HepG2 (cell line): Measurements from ENCODE around the gene EXOC3L4.

Experiments used
- MTA1 ChIP-seq: sonication (generic); formaldehyde crosslinking; IDR thresholded peaks from 2 replicates; pipeline ENCODE4 v1.4.0; 2020; ENCODE audit warnings: missing genetic modification reagents, mild to moderate bottlenecking, borderline replicate concordance
- MXI1 ChIP-seq: IDR thresholded peaks from 3 replicates; pipeline ENCODE4 v1.6.1; 2012; ENCODE audit warnings: low read depth, low read length, inconsistent platforms, borderline replicate concordance
- SIX4 ChIP-seq: sonication (generic); formaldehyde crosslinking; IDR thresholded peaks from 2 replicates; pipeline ENCODE4 v1.4.0; 2020; ENCODE audit warnings: missing genetic modification reagents
- TF ChIP-seq, protein P1 (sequence below): sonication (generic); formaldehyde crosslinking; IDR thresholded peaks from 2 replicates; pipeline ENCODE4 v1.4.0; 2020; ENCODE audit warnings: mild to moderate bottlenecking, missing genetic modification reagents
- TF ChIP-seq, protein P2 (sequence below): sonication (generic); formaldehyde crosslinking; IDR thresholded peaks from 2 replicates; pipeline ENCODE4 v1.5.0; 2020; ENCODE audit warnings: mild to moderate bottlenecking, missing genetic modification reagents, moderate library complexity
- TF ChIP-seq, protein P3 (sequence below): sonication (generic); formaldehyde crosslinking; IDR thresholded peaks from 2 replicates; pipeline ENCODE4 v1.8.1; 2022; ENCODE audit warnings: mild to moderate bottlenecking, missing genetic modification reagents
- TF ChIP-seq, protein P4 (sequence below): sonication (generic); formaldehyde crosslinking; IDR thresholded peaks from 2 replicates; pipeline ENCODE4 v1.4.0; 2020; ENCODE audit warnings: mild to moderate bottlenecking, missing genetic modification reagents

DNA sequence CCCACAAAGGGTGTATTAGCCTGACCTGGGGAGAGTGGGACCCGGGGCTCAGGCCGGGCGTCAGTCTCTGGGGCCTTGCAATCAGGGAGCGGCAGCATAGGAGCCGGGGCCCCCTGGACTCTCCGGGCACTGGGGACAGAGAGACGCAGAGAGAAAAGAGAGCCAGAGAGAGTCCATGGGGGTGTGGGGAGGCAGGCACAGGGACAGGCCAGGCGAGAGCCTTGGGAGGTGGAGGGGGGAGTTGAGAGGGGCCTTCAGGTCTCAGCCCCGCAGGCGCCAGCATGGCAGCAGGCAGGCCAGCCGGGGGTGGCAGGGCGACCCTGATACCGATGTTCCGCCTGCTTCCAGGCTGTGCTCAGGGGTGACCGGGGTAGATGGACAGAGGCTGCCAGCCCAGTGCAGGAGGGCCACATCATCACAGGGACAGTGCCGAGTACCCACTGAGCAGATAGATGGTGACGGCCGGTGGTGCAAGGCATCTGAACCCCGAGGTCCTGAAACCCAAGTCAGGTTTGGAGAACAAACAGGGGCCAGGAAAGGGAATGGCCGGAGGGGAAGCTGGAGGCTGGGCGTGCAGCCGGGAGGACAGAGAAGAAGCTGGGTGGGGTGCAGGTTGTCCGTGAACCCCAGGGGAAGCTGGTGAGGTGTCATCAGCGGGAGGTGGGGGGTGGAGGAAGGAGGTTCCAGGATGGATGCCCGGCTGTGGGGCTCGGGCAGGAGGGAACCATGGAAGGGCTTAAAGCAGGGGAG lies 2.9 kb downstream of the EXOC3L4 start:
- TF ChIP-seq MTA1 (CRISPR knock-in tag), result no peak
- no peak for TF ChIP-seq SIX4 (CRISPR knock-in tag)
- no peak for TF ChIP-seq MXI1
- TF ChIP-seq, protein P1, sequence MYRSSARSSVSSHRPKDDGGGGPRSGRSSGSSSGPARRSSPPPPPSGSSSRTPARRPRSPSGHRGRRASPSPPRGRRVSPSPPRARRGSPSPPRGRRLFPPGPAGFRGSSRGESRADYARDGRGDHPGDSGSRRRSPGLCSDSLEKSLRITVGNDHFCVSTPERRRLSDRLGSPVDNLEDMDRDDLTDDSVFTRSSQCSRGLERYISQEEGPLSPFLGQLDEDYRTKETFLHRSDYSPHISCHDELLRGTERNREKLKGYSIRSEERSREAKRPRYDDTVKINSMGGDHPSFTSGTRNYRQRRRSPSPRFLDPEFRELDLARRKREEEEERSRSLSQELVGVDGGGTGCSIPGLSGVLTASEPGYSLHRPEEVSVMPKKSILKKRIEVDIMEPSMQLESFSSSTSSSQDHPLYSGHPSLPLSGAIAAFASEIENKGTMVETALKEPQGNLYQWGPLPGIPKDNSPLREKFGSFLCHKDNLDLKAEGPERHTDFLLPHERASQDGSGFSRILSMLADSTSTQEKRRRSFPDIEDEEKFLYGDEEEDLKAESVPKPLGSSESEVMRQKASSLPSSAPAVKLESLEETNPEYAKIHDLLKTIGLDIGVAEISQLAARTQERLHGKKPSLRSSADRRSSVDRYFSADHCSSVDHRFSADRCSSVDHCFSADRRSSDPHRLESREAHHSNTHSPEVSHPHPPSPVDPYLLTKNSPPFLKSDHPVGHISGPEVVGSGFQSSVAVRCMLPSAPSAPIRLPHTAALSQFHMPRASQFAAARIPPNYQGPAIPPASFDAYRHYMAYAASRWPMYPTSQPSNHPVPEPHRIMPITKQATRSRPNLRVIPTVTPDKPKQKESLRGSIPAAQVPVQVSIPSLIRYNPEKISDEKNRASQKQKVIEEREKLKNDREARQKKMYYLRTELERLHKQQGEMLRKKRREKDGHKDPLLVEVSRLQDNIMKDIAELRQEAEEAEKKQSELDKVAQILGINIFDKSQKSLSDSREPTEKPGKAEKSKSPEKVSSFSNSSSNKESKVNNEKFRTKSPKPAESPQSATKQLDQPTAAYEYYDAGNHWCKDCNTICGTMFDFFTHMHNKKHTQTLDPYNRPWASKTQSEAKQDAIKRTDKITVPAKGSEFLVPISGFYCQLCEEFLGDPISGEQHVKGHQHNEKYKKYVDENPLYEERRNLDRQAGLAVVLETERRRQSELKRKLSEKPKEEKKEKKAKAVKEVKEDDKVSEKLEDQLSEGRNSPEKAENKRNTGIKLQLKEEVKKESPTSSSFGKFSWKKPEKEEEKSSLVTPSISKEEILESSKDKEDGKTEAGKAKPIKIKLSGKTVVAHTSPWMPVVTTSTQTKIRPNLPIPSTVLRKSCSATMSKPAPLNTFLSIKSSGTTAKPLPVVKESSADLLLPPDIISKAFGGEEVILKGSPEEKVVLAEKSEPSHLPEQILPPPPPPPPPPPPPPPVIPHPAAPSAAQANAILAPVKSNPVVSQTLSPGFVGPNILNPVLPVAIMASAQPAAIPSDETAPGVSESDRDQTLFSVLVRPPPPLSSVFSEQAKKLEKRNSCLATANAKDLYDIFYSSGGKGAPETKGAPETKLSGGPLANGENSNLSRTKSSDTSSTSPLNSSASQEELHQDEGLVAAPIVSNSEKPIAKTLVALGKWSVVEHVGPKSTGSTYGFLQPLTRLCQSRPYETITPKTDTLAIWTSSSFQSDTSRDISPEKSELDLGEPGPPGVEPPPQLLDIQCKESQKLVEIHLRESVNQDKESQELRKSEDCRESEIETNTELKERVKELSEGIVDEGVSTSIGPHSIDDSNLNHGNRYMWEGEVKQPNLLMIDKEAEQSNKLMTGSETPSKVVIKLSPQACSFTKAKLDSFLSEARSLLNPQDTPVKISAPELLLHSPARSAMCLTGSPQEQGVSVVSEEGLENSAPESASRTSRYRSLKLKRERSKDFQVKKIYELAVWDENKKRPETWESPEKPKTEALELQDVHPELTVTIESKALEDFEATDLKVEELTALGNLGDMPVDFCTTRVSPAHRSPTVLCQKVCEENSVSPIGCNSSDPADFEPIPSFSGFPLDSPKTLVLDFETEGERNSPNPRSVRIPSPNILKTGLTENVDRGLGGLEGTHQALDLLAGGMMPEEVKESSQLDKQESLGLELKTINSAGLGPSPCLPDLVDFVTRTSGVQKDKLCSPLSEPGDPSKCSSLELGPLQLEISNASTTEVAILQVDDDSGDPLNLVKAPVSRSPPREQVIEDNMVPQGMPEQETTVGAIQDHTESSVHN (CRISPR knock-in tag), result no peak
- TF ChIP-seq, protein P2, sequence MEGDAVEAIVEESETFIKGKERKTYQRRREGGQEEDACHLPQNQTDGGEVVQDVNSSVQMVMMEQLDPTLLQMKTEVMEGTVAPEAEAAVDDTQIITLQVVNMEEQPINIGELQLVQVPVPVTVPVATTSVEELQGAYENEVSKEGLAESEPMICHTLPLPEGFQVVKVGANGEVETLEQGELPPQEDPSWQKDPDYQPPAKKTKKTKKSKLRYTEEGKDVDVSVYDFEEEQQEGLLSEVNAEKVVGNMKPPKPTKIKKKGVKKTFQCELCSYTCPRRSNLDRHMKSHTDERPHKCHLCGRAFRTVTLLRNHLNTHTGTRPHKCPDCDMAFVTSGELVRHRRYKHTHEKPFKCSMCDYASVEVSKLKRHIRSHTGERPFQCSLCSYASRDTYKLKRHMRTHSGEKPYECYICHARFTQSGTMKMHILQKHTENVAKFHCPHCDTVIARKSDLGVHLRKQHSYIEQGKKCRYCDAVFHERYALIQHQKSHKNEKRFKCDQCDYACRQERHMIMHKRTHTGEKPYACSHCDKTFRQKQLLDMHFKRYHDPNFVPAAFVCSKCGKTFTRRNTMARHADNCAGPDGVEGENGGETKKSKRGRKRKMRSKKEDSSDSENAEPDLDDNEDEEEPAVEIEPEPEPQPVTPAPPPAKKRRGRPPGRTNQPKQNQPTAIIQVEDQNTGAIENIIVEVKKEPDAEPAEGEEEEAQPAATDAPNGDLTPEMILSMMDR (CRISPR knock-in tag), result no peak
- TF ChIP-seq, protein P3, sequence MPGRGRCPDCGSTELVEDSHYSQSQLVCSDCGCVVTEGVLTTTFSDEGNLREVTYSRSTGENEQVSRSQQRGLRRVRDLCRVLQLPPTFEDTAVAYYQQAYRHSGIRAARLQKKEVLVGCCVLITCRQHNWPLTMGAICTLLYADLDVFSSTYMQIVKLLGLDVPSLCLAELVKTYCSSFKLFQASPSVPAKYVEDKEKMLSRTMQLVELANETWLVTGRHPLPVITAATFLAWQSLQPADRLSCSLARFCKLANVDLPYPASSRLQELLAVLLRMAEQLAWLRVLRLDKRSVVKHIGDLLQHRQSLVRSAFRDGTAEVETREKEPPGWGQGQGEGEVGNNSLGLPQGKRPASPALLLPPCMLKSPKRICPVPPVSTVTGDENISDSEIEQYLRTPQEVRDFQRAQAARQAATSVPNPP (CRISPR knock-in tag), result no peak
- TF ChIP-seq, protein P4, sequence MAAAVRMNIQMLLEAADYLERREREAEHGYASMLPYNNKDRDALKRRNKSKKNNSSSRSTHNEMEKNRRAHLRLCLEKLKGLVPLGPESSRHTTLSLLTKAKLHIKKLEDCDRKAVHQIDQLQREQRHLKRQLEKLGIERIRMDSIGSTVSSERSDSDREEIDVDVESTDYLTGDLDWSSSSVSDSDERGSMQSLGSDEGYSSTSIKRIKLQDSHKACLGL (CRISPR knock-in tag), result no peak
